ENCODE data around the gene TMPRSS5. TPM values are rescaled to one million over a fixed set of nuclear protein-coding genes. Genes with fewer than 3 reads are reported as not detected.

TMPRSS5 gene
- polyA plus RNA-seq, 4 donors = 0.60 to 1.8 (median 1.2) TPM

DNA sequence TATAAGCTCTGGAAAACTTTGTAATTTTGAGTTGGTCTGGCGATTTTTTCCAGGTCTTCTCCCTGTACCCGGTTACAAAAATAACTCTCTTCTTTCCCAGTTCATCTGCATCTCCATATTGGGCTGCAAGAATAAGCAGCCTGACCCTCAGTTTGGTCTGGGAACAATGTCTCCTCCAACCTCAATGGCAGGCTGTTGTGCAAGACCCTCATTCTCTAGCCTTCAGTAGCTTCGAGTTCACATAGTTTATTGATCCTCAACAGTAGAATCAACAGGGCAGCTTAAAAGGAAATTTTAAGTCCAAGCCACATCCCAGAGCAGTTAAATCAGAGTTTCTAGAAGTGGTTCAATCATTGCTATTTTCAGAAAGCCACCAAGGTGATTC lies 35.3 kb downstream of the TMPRSS5 start:
- DNase-seq (ENCODE audit: low read depth in 4 of 4, low spot score in 3 of 4) = no peak

DNA sequence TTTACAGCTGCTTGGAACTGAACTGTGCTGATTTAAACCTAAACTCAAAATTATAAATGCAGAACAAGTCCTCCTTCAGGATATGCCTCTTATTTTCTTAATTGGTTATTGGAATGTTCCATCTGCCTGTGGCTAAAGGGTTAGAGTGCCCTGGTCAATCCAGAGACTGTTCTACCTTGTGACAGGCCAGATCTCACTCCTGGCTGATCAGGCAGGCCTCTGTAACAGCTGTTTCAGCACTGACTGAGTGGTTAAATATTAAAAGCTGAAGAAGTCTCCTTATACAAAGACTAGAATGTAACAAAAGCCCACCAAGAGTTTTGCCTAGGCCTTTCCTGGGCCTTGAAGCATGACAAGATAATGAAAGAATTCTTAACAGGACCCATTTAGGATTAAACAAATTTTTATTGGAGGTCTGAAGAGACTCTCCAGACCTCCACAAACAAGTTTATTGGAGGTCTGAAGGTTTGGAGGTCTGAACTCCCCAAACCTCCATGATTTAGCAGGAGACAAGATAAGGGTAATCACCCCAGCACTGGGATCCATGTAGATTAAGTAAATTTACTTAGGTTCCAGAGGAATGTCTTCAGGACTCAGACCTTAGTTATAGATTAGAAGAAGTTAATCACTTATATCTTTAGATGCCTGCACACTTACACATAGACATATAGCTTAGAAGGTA lies 35.8 kb downstream of the TMPRSS5 start:
- no peak for DNase-seq (ENCODE audit: low read depth in 4 of 4, low spot score in 3 of 4)

DNA sequence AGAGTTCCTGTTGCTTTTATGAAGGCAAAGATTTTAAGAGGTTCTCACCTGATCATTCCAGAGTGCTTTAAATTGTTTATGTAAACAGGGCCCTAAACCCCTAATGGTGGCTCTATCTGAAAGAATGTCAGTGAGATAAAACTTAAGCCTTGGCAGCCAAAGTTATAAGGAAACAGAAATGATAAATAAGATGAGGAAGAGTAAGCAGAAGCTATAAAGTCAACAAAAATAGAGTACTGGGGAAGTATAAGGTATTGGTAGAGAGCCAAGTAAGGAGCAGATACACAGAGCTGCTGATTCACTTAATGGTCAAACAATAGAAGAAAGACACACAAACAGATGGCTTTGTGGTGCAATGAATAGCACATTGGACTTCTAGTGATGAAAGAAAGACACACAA lies 37.9 kb downstream of the TMPRSS5 start:
- DNase-seq (ENCODE audit: low read depth in 4 of 4, low spot score in 3 of 4) = no peak

DNA sequence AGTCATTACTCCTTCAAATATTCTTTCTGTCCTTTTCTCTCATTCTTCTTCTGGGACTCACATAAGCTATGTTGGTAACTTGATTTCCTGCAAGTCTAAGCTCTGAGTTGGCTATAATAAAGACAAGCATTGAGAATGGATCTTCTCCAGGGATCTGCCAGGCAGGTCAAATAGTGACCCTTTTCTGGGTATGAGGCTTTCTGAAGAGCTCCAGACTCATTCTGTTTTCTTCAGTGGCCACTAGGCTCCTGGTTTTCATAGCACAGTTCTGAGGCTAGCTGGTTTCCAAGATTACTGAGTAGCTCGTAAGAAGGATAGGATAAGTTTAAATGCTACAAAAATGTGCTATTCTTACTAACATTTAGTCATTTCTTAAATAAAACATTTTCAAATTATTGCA lies 38.3 kb downstream of the TMPRSS5 start:
- DNase-seq (ENCODE audit: low read depth in 4 of 4, low spot score in 3 of 4) = no peak

DNA sequence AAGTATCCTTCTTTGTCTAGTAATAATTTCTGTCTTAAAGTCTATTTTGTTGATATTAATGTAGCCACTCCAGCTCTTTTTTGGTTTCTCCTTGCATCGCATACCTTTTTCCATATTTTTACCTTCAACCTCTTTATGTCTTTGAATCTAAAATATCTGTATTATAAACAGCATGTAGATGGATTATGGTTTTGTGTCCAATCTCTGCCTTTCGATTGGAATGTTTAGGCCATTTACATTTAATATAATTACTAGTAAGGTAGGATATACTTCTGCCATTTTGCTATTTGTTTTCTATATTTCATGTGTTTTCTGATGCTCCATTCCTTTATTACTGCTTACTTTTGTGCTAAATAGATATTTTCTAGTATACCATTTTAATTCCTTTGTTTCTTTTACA lies 39.5 kb downstream of the TMPRSS5 start:
- no peak for DNase-seq (ENCODE audit: low read depth in 4 of 4, low spot score in 3 of 4)

DNA sequence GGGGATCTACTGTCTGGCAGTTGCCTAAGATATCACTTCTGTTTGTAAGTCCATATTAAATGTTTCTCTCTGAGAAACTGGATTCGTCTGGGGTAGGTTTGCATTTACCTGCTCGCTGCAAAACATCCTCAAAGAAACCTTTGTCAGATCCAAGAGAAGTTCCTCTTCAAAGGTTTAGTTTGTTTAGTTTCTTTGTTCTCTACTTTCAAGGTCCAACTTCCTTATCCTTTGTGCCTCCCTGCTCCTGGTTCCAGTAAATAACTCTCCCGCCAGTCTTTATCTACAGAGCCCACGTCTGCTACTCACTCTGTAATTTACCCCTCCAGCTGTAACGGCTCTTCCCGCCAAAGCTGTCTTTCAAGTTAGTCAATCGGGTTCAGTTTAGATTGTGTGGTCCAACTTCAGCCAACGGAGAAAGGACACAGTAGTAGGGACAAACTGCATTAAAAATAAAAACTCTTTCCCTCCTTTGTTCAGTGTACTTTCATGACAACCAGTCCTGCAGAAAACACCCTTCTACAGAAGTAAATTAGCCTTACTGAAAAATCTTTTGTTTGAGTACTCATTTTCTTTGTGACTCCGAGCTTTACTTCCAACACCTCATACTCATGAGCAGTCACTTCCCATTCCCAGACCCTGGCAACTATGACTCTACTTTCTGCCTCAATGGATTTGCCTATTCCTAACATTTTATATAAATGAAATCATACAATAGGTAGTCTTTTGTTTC lies 41.0 kb downstream of the TMPRSS5 start:
- no peak for DNase-seq (ENCODE audit: low read depth in 4 of 4, low spot score in 3 of 4)

DNA sequence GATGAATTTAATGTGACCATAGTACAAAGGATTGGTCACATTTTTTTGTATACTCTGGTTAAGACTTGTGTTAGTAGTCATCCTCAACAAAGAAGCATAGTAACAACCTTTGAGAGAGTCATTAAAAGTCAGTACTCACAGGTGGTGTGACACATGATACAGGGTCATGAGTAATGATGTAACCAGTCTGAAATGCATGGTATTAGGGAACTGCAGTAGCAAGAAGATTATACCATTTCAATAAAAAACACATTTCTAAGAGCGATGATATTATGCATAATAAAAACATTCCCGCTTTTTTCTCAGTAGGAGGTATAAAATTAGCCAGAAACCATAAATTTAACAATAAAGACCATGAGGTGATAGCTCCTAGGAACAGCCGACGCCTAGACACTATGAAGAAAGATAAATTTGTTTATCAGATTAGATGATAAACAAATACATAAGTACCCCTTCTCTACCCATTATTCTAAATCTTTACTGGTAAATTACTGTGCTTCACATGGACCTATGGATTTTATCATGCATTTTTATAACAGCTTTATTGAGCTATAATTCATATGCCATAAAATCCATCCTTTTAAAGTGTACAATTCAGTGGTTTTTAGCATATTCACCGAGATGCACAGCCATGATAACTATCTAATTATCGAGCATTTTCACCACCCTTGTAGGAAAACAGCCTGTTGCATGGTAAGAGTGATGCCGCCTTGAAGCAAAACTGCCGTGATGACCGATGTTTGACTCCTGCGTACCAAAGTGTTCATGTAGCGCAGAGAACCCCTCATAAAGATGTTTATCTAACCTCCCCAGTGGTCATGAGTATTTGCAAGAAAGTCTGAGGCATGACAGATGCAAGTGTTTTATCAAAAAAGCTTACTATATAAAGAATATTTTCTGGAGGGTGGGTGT lies 41.8 kb downstream of the TMPRSS5 start:
- DNase-seq (ENCODE audit: low read depth in 4 of 4, low spot score in 3 of 4) = peak in 1 of 4 donors; percentile 35

DNA sequence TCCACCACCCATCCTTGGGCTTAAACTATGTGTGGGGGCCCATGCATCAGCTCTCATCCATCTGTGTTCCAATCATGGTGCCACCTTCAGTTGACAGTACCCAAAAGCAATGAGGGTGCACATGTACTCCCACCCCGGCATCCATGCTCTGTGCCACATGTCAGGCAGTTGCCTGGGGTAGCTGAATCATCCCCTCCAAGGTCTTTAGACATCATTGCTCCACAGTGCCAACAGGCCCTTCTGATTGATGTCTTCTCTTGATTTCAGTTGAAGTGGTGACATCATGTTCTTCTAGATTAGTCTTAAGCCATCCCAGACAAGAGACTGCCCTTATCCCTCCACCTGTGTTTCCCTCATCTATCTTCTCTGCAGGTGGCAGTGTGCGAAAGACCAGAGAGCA lies 42.5 kb downstream of the TMPRSS5 start:
- DNase-seq (ENCODE audit: low read depth in 4 of 4, low spot score in 3 of 4) = no peak

DNA sequence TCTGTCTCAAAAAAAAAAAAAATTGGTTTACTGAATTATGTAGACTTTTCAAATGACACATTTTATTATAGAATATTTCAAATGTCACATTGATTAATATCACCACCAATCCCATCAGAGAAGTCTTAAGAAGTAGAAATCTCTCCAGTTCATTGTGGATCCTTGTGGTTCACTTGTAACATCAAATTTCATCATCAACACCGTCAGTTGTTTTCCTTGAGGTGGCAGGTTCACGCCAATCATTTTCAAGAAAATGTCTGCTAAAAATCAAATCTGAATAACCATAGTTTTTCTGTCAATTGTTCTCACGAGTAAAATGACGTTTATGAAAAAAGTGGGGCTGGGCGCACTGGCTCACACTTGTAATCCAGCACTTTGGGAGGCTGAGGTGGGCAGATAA lies 50.3 kb downstream of the TMPRSS5 start:
- no peak for DNase-seq (ENCODE audit: low read depth in 4 of 4, low spot score in 3 of 4)

DNA sequence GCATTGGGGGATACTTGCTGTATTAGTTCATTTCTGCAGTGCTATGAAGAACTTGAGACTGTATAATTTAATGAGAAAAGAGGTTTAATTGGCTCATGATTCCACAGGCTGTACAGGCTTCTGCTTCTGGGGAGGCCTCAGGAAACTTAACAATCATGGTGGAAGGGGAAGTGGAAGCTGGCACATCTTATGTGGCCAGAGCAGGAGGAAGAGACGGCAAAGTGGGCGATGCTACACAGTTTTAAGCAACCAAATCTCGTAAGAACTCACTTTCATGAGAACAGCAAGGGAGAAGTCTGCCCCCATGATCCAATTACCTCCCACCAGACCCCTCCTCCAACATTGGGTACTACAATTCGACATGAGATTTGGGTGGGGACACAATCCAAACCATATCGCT lies 55.1 kb downstream of the TMPRSS5 start:
- DNase-seq (ENCODE audit: low read depth in 4 of 4, low spot score in 3 of 4) = no peak

DNA sequence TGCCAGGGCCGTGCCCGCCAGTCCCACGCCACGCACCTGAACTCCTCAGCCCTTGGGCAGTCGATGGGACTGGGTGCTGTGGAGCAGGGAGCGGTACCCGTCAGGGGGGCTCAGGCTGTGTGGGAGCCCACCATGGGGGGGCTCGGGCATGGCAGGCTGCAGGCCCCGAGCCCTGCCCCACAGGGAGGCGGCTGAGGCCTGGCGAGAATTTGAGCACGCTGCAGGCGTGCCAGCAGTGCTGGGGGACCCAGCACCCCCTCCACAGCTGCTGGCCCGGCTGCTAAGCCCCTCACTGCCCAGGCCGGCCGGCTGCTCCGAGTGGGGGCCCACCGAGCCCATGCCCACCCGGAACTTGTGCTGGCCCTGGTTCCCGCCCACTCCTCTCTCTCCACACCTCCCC lies 56.8 kb downstream of the TMPRSS5 start:
- DNase-seq (ENCODE audit: low read depth in 4 of 4, low spot score in 3 of 4) = no peak

DNA sequence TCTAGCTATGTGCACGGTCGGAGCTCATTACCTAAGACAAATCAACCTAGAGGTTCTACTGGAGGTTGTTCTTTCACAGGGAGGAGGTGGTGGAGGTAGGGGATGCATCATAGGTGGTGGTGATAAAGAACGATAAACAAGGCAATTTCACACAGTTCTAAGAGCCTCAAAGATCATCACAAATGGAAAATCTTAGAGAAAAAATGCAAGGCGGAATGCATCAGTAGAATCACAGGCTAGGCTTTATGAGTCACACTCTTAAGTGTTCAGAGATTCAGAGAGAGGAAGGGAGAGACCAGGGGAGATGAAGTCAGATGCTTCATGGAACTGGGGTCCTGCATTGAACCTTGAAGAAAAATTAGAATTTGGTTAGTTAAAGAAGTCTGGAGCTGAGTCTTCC lies 58.3 kb downstream of the TMPRSS5 start:
- no peak for DNase-seq (ENCODE audit: low read depth in 4 of 4, low spot score in 3 of 4)

DNA sequence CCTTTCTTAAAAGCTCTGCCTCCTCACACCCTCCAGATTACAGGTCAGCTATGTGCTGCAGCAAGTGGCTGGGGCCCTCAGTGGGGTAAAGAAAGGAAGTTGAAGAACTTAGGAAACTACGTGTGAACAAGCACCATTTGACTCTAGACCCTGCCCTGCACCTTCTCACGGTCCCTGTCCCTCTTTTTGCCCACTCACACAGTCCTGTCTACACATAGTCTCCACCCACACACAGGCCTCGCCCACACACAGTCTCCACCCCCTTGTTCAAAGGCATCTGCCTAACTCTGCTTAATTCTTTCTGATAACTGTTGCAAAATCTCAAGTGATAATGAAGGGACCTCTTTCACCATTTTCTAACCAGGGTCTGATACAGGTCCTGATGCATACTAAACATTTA lies 59.0 kb downstream of the TMPRSS5 start:
- no peak for DNase-seq (ENCODE audit: low read depth in 4 of 4, low spot score in 3 of 4)

DNA sequence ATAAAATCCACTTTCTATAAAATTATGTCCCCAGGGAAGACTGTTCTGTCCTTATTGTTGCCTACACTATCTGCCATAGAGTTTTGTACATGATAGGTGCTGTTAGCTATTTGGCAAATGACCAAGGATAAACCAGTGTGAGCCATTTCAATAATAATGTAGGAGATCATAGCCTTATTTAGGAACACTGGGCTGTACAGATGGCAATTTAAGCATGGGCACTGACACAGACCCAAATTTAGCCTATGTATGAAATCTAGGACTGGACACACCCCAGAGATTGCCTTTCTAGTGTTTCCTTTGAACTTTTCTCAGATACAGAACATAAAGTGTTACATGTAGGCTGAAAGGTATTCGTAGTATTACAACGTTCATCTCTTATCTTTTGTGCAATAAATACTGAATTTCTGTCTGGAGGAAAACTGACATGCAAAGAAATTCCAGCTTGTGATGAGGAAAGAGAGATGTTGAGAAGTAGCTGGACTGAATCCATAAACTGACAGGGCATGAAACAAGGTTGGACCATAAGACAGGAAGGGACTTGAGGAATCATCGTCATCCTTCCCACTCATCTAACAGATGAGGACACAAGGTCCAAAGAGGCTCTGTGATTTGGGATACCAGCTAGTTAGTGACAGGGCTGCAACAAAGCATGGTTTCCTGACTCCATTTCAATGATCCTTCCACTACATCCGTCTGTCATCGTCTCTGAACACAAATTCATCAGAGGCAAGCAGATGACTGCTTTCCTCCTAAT lies 60.3 kb downstream of the TMPRSS5 start:
- DNase-seq (ENCODE audit: low read depth in 4 of 4, low spot score in 3 of 4) = no peak

DNA sequence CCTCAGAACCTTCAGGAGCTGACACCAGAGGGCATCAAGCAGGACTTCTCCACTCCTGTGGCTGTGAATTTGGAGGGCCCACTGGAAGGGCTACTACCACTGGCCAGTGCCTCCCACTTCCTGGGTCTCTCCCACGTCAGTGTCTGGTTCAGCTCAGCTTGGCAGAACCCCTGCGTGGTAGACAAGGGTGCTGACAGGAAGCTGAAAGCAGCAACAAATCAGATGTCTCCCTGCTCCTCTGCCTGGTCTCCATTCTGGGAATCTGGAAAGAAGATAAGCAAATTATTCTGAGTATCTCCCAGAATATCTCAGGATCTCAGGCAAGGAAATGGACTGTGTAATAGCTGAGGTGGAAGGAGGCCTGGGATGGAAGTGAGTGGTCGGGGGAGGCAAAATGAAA lies 61.5 kb downstream of the TMPRSS5 start:
- DNase-seq (ENCODE audit: low read depth in 4 of 4, low spot score in 3 of 4) = no peak

DNA sequence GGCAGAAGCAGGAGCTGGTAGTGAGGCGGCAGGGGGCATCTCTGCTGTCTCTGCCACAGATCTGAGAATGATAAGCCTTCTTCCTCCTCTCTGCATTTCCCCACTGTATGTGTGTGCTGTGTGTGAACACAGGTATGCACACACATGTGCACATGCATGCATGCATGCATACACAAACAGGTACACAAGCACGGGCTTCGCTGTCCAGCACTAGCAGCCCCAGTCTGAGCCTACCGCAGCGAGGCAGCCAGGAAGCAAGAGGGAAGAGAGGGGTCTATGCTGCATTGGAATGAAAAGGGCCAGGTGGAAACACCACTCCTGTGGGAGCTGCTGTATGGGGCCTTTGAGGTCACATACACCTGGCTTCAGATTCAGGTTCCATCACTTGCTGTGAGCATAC lies 62.4 kb downstream of the TMPRSS5 start:
- DNase-seq (ENCODE audit: low read depth in 4 of 4, low spot score in 3 of 4) = no peak

DNA sequence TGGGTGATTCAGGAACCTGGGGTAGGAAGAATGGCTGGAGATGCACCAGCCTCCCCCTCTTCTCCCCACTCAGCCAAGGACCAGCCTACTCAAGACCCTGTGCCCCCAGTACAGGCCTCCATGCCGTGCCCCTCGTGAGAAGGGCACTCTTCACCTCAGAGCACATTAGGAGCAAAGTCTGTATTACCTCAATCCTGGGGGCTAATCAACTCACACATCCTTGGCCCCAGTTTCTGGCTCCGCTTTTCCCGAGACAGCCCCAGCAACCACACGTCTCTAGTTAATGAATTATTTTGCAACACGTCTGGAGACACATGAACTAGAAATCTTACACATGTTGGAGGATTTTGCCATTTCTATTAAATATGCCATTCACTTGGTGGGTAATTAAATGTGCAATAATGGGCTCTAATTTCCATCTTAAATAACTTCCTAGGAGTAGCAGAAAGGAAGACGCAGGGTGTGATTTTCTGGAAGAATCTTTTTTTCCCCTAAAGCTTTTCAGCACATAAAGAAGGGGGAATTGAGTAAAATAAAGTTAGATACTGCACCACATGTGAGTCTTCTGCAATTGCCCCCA lies 63.0 kb downstream of the TMPRSS5 start:
- DNase-seq (ENCODE audit: low read depth in 4 of 4, low spot score in 3 of 4) = no peak

DNA sequence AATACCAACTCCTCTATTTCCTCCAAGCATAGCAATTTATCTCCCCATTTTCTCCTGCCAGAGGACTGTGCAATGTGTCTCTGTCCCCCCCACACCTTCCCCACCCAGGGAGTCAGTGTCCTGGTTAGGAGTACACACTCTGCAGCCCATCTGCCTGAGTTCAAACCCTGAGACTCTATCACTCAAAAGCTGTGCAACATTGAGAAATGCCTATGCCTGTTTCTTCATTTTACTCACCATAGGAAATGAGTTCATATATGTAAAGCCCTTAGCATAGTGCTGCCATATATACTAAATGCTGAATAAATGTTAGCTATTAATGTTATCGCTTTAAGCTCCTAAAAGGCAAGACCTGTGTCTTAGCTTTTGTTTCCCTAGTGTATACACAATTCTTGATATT lies 64.0 kb downstream of the TMPRSS5 start:
- DNase-seq (ENCODE audit: low read depth in 4 of 4, low spot score in 3 of 4) = no peak

DNA sequence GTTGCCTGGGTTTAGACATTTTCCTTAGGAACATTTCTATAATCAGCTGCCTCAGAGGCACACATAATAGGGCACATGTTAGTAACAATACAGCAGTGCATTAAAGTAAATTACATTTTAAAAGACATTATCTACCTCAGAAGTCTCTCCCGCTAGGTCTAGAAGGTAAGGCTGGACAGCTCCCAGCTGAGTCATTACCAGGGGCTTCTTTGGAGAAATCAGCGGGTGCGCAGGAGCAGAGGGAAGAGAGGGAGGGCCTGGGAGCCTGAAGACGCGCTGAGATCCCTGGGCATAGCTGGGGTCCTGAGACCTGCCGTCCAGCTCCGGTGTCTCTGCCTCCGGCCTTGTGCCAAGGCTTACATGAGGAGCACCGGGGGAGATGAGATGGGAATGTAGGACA lies 67.7 kb downstream of the TMPRSS5 start:
- peak in 1 of 4 donors; percentile 4 for DNase-seq (ENCODE audit: low read depth in 4 of 4, low spot score in 3 of 4)

DNA sequence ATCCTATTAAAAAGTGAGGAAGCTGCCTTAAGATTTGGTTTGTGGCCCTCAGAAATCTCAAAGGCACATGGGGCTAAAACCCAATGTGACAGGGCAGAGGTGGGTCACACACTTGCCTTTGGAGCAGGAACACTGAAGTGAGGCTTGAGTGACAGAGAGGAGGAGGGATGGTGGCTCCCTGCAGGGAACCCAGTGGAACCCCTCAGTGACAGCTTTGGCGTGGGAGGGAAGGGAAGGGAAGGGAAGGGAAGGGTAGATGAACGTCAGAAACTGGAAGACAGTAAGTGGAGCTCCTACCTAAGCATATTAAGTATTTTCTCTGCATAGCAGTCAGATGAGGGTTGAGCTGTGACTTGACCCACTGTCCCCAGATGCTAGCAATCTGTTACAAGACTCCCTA lies 68.5 kb downstream of the TMPRSS5 start:
- no peak for DNase-seq (ENCODE audit: low read depth in 4 of 4, low spot score in 3 of 4)
